Stimulated activated CD8-positive, alpha-beta memory T cell treated with anti-CD3 and anti-CD28 coated beads, Interleukin-4, amount 100 ng/mL, for 1 hour (primary cell): Measurements from ENCODE around the gene PLXND1.

Experiments used
- DNase-seq, 2 donors: peaks; one replicate each; pipeline ENCODE4 v3.0.0-alpha.2; 2020; ENCODE audit warnings: low read depth in 2 of 2, low spot score in 1 of 2

The PLXND1 gene

GRCh38 chr3:129585949-129586657 is 20.4 kb downstream of the PLXND1 start:
- no peak for DNase-seq

- DNase-seq: no peak
Measured at GRCh38 chr3:129584631-129585030, 21.8 kb downstream of the PLXND1 start.

- no peak for DNase-seq
Measured at GRCh38 chr3:129583289-129583688, 23.2 kb downstream of the PLXND1 start.

GRCh38 chr3:129582799-129583198 is 23.7 kb downstream of the PLXND1 start:
- no peak for DNase-seq

- no peak for DNase-seq
Measured at GRCh38 chr3:129581623-129582022, 24.9 kb downstream of the PLXND1 start.

- DNase-seq: no peak
Measured at GRCh38 chr3:129579991-129580390, 26.5 kb downstream of the PLXND1 start.

GRCh38 chr3:129577925-129578786 is 28.3 kb downstream of the PLXND1 start:
- no peak for DNase-seq

- DNase-seq: no peak
Measured at GRCh38 chr3:129577366-129577765, 29.1 kb downstream of the PLXND1 start.

- DNase-seq: peak; percentile 32 to 34
Measured at GRCh38 chr3:129576514-129577352, 29.7 kb downstream of the PLXND1 start.

- DNase-seq: no peak
Measured at GRCh38 chr3:129575997-129576384, 30.5 kb downstream of the PLXND1 start.

- no peak for DNase-seq
Measured at GRCh38 chr3:129575233-129575996, 31.1 kb downstream of the PLXND1 start.

- no peak for DNase-seq
Measured at GRCh38 chr3:129574206-129574605, 32.3 kb downstream of the PLXND1 start.

GRCh38 chr3:129573493-129573892 is 33.0 kb downstream of the PLXND1 start:
- DNase-seq: no peak

GRCh38 chr3:129572603-129573002 is 33.9 kb downstream of the PLXND1 start:
- DNase-seq: no peak

- no peak for DNase-seq
Measured at GRCh38 chr3:129571605-129572547, 34.6 kb downstream of the PLXND1 start.

GRCh38 chr3:129569856-129570255 is 36.6 kb downstream of the PLXND1 start:
- DNase-seq: no peak

- no peak for DNase-seq
Measured at GRCh38 chr3:129567939-129568338, 38.5 kb downstream of the PLXND1 start.

GRCh38 chr3:129567176-129567705 is 39.2 kb downstream of the PLXND1 start:
- no peak for DNase-seq

GRCh38 chr3:129565902-129566301 is 40.6 kb downstream of the PLXND1 start:
- no peak for DNase-seq
